Dermis microvascular lymphatic vessel endothelial cell (primary cell): Measurements from ENCODE around the gene DNMT1. TPM values are rescaled to one million over a fixed set of nuclear protein-coding genes. Genes with fewer than 3 reads are reported as not detected.
A peak's percentile ranks its signal among the peaks of the same experiment; 100 is the strongest.

Source experiments
- DNase-seq, 2 donors: peaks; one replicate each; pipeline versions ENCODE4 v3.0.0 to v3.0.0-alpha.2; 2010; ENCODE audit warnings: low read depth in 2 of 2
- total RNA-seq: library from RNA; depleted of rRNA; stranded (reverse); fragments of >200 nt; gene quantifications from 2 replicates; pipeline ENCODE4 v1.2.1, GENCODE V29; 2014

The DNMT1 gene
- total RNA-seq, 1 donor from 2014 or later = 22.7 TPM

DNA sequence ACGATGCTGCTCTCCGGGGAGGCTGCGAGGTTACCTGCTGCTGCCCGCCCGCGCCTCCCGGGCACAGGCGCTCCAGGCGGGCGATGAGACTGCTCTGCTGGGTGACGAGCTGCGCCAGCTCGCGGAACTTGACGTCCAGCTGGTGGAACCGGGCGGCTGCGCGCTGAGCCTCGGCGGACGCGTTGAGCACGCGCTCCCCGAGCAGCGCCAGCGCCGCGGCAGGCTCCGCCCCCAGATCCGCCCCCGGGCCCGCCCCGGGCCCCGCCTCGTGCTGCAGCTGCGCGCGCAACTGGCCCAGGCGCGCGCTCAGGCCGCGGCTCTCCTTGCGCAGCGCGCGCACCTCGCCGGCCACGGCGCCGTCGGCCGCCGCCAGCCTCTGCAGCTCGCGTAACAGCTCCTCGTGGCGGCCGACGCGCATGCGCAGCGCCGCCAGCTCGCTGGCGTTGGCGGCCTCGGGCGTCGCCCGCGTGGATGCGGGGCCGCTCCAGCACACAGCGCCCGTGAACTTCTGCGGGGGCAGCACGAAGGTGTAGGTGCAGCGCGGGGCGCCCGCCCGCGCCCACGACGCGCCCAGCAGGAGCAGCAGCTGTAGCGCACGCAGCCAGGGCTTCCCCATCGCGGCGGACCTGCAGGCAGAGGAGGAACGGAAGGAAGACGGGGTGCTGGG is 98.7 kb downstream of the DNMT1 start:
- peak; percentile 78 to 91 for DNase-seq

DNA sequence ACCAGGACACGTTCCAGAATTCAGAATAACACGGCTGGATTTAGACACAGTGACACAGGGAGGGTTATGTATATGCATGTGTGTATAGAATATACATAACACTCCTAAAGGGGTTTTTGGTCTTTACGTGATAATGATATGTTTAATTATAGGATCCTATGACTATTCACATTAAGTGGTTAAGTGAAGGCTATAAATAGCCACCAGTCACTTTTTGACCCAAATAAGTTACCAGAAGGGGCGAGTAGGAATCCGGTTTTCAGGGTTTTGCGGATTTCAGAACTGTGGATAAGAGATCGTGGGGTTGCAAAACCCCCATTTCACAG is 99.2 kb downstream of the DNMT1 start:
- no peak for DNase-seq

GRCh38 chr19:10093295-10094186 is 101.2 kb downstream of the DNMT1 start:
- DNase-seq = no peak

DNA sequence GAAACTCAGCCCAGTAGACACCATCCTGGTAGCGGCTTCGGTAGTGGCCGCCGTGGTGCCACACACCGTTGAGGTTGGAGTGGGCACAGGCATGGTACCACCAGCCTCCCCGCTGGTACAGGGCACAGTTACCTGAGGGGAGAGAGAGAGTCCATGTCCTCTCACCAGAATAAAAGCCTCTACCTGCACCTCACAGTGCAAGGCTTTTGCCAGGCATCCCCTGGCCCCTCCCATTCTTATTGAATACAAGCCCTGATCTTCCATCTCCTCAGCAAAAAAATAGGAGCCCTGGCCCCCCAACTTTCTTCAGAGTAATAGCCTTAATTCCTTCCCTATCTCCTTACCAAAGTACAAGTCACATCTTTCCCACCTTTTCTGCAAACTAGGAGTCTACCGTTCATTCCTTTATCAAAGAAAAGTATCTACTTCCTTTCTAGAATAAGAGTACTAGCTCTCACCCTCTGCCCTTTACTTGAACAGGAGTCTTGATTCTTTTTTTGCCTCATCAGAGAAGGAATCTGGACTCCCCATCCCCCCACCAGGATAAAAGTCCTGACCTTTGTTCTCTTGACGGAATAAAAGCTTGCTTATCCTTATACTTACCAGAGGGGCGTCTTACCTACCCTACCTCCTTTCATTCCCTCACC is 102.0 kb downstream of the DNMT1 start:
- no peak for DNase-seq

GRCh38 chr19:10091895-10092641 is 102.7 kb downstream of the DNMT1 start:
- no peak for DNase-seq

DNA sequence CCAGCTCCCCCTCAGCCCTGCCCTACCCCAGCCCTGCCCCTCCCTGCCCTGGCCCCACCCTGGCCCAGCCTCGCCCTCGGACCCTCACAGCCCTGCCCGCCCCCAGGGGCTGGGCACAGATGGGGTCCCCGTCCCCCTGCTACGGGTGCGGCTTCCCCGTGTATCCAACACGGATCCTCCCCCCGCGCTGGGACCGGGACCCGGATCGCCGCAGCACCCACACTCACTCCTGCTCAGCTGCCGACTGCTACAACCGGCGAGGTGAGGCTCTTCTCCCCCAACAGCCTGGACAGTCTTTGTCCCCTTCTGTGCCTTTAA is 103.4 kb downstream of the DNMT1 start:
- no peak for DNase-seq

DNA sequence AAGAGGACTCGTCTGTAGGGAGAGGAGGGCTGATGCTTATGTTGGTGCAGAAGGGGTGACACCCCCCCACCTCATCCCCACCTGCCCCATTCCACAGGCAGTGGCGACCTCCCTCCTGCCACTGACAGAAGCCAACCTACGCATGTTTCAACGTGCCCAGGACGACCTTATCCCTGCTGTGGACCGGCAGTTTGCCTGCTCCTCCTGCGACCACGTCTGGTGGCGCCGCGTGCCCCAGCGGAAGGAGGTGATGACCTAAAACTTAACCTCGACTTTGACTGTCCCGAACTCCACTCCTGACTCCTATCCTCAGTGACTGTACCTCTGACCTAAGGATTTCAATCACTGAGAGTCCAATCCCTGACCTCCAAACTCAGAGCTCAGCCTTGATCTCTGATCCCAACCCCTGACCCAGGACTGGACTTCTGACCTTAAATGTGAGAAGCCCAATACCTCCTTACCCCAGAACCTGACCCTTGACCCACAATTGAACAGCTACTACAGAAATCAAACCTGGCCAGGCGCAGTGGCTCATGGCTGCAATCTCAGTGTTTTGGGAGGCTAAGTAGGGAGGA is 104.9 kb downstream of the DNMT1 start:
- no peak for DNase-seq

DNA sequence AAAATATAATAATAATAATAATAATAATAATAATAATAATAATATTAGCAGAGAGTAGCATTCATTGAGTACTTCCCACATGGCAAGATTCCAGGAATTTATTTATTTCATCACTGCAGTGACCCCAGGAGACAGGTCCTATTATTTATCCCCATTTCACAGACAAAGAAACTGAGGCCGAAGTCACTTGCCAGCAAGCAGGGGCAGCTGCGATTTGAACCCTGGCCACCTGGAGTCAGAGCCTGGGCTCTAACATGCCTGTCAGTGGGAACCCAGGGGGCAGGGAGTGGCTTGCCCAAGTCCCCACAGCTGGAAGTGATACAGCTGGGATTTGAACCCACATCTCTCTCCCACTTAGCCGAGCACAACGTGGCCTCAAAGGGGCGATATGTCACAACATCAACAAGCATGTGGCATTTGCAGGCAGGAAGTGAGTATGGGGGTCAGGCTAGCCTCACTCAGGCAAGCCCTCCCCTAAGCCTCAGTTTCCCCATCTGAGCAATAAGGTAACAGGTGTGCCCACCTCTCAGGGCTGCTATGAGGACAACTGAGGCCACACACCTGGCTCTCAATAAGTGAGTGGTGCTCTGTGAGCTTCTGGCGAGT is 105.7 kb downstream of the DNMT1 start:
- no peak for DNase-seq

GRCh38 chr19:10087296-10088061 is 107.3 kb downstream of the DNMT1 start:
- no peak for DNase-seq

DNA sequence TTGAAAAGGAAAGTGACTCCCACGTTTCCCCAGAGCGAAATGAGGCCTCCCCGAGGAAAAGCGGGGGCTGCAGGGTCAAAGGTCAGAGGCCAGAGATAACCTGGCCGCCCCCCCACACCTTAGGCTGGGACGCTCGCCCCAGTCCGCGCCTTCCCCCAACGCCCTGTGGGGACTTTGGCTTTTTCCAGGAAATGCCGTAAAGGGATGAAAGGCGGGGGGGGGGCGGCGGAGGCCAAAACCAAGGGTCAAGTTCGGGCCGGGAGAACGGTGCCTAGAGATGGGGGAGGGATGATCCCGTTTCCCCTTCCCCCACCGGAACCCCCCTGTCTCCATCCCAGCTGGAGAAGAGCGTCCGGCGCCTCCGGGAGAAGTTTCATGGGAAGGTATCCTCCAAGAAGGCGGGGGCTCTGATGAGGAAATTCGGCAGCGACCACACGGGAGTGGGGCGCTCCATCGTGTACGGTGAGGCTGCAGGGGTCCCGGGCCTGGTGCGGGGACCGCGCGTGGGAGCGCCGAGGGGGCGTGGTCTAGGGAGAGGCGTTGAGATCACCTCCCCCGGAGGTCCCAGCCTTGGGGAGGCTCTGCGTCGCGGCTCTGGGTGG is 108.1 kb downstream of the DNMT1 start:
- no peak for DNase-seq

DNA sequence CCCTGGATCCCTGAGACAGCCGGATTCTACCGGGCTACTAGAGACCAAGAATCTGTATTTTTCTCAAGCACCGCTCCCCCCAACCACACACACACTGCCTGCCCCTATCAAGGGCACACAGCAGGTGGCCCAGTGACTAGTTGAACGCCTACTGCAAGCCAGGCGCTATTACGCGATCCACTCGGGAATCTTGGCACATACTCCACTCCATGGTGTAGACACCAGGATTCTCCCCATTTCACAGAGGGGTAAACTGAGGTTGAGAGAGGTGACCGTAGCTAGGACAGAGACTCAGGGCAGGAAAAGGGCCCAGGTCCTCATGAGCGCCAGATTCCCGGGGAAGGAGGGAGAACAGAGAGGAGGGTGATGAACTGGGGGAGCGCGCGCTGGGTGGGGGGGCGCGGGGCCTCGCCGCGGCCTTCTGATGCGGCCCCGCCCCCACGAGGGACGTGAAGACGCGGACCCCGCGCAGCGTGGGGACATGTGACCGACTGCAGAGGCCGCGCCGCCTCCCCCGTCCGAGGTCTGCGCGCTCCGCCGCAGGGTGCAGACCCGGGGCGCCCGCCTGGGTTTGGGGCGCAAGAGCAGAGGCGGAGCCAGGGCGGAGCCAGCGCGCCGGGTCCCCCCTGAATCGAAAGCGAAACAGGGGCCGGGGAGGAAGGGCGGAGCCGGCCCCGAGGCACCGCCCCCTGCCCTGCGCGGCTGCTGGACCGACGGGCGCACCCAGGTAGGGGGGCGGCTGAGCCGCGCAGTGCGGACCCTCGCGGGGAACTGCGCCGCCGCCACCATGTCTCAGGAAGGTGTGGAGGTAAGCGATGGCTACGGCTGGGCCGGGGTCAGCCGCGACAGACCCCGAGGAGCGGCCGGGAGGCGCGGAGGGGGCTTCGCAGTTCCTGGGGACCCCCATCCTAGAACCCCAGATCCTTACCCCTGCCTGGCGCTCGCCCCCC is 108.8 kb downstream of the DNMT1 start, which contains the start of gene SHFL:
SHFL (plus strand) TSS at position 677 of the 950 bp plus-strand sequence; CDS start at position 788, 111 bp downstream.
- peak; percentile 27 to 55 for DNase-seq

DNA sequence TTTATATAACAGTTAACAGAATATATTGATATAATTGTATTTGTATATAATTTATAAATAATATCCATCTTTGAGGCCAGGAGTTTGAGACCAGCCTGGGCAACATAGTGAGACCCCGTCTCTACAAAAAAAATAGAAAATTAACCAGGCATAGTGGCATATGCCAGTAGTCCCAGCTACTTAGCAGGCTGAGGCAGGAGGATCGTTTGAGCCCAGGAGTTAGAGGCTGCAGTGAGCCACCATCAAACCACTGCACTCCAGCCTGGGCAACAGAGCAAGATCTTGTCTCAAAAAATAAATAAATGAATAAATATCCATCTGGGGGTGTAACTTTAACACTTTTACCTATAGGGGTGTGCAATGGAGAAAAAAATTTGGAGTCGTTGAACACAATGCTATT is 110.0 kb downstream of the DNMT1 start:
- no peak for DNase-seq

GRCh38 chr19:10083911-10084310 is 110.8 kb downstream of the DNMT1 start:
- no peak for DNase-seq

Other genes with a start within 250 kb of the DNMT1 start
- 0.13 and 0.25 TPM in 2 replicates for gene COL5A3, start 184.4 kb downstream of the DNMT1 start, total RNA-seq
- gene RDH8, start 181.5 kb downstream of the DNMT1 start, total RNA-seq = not detected in 2 replicates
- gene SHFL, start 108.6 kb downstream of the DNMT1 start, total RNA-seq = 14.0 and 22.5 TPM in 2 replicates
- gene ANGPTL6, start 92.3 kb downstream of the DNMT1 start, total RNA-seq = 0.13 and 0.25 TPM in 2 replicates
- 16.3 and 20.4 TPM in 2 replicates for gene PPAN, start 88.6 kb downstream of the DNMT1 start, total RNA-seq
- gene P2RY11, start 83.3 kb downstream of the DNMT1 start, total RNA-seq = 1.5 and 2.4 TPM in 2 replicates
- gene EIF3G, start 75.1 kb downstream of the DNMT1 start, total RNA-seq = 244 and 260 TPM in 2 replicates
- 0.39 and 0.76 TPM in 2 replicates for gene S1PR2, start 36.4 kb upstream of the DNMT1 start, total RNA-seq
- gene MRPL4, start 57.3 kb upstream of the DNMT1 start, total RNA-seq = 17.1 and 20.7 TPM in 2 replicates
- 5.8 and 7.8 TPM in 2 replicates for gene ICAM1, start 76.2 kb upstream of the DNMT1 start, total RNA-seq
- gene ICAM4, start 92.0 kb upstream of the DNMT1 start, total RNA-seq = 0.13 and 0.26 TPM in 2 replicates
- gene ICAM5, start 95.0 kb upstream of the DNMT1 start, total RNA-seq = under 0.01 TPM in 1 of 2 replicates, not detected in the other
- gene ZGLP1, start 114.9 kb upstream of the DNMT1 start, total RNA-seq = 0.13 and 0.38 TPM in 2 replicates
- gene FDX2, start 121.1 kb upstream of the DNMT1 start, total RNA-seq = 14.6 and 15.4 TPM in 2 replicates
- 5.4 and 8.3 TPM in 2 replicates for gene RAVER1, start 138.6 kb upstream of the DNMT1 start, total RNA-seq
- 6.2 and 8.7 TPM in 2 replicates for gene ICAM3, start 144.7 kb upstream of the DNMT1 start, total RNA-seq
- gene TYK2, start 185.6 kb upstream of the DNMT1 start, total RNA-seq = 57.0 and 66.2 TPM in 2 replicates
- 219 and 250 TPM in 2 replicates for gene CDC37, start 208.6 kb upstream of the DNMT1 start, total RNA-seq
- gene PDE4A, start 225.6 kb upstream of the DNMT1 start, total RNA-seq = 1.3 and 3.7 TPM in 2 replicates